ENCODE data around the gene GLI3.

Gene GLI3

DNA sequence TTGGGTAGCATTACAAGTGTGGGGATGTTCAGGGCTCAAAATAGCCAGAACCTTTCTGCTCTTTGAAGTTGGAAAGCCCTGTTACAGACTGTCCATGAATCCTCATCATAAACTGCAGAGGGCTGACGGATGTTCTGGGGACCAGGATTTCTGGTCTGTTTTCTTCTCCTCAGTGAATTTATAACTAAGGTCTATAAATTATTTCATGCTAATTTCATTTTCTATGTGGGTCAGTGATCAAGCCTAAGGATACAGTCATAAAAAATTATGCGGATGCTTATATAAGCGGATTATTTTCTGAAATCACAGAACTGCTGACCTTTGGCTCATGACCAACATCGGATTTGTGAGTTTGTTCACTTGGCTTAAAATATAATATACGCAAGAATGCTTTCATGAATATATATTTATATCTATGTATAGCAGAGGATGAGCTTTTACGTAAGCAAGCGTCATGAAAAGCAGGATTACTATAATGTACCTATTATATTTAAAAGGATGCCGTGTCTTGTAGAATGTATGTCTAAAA lies 263.7 kb downstream of the GLI3 start:
- Mint-ChIP-seq H3K4me3 (no peak overlapping the region), H3K4me1 (no peaks in the 10 kb centered on the region), H3K36me3 (ENCODE audit: low read depth) (peaks cover 83% of the 10 kb centered on the region), H3K27me3 (ENCODE audit: low read depth, poor library complexity) (no peaks in the 10 kb centered on the region), H3K9me3 (no peaks in the 10 kb centered on the region), H3K27ac (no peak overlapping the region)
- DNase-seq: no peak
- TF ChIP-seq, protein P1, sequence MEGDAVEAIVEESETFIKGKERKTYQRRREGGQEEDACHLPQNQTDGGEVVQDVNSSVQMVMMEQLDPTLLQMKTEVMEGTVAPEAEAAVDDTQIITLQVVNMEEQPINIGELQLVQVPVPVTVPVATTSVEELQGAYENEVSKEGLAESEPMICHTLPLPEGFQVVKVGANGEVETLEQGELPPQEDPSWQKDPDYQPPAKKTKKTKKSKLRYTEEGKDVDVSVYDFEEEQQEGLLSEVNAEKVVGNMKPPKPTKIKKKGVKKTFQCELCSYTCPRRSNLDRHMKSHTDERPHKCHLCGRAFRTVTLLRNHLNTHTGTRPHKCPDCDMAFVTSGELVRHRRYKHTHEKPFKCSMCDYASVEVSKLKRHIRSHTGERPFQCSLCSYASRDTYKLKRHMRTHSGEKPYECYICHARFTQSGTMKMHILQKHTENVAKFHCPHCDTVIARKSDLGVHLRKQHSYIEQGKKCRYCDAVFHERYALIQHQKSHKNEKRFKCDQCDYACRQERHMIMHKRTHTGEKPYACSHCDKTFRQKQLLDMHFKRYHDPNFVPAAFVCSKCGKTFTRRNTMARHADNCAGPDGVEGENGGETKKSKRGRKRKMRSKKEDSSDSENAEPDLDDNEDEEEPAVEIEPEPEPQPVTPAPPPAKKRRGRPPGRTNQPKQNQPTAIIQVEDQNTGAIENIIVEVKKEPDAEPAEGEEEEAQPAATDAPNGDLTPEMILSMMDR (IDR thresholded peaks at IDR 0.05): no peak

- TF ChIP-seq, protein P1 (IDR thresholded peaks at IDR 0.05): no peak
- DNase-seq: no peak
- Mint-ChIP-seq H3K27ac (peak overlapping the region; percentile 71), H3K4me1 (no peaks in the 10 kb centered on the region), H3K9me3 (no peaks in the 10 kb centered on the region), H3K36me3 (ENCODE audit: low read depth) (peaks cover 83% of the 10 kb centered on the region), H3K4me3 (no peak overlapping the region), H3K27me3 (ENCODE audit: low read depth, poor library complexity) (no peaks in the 10 kb centered on the region)
Measured at GRCh38 chr7:41972776-41973175, 264.2 kb downstream of the GLI3 start.

DNA sequence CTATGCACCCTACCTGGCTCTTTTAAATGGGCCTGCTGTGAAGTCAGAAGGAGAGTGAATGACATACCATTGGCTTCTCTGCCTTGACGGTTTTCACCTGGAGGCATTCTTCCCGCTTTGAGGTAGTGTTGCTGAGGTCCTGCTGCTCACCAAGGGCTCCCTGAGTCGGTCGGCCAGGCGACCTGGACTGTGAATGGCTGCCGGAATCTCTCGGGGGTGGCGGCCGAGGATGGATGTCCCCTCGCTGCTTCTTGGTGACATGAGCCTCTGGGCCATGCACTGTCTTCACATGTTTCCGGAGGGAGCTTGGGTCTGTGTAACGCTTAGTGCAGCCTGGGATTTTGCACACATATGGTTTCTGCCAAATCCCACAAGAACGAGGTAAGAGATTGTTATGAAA lies 264.7 kb downstream of the GLI3 start:
- H3K27me3 Mint-ChIP-seq (ENCODE audit: low read depth, poor library complexity): no peaks in the 10 kb centered on the region
- no peak overlapping the region for H3K4me3 Mint-ChIP-seq
- DNase-seq: no peak
- H3K4me1 Mint-ChIP-seq: no peaks in the 10 kb centered on the region
- H3K27ac Mint-ChIP-seq: peak overlapping the region; percentile 71
- H3K36me3 Mint-ChIP-seq (ENCODE audit: low read depth): peaks cover 83% of the 10 kb centered on the region
- H3K9me3 Mint-ChIP-seq: no peaks in the 10 kb centered on the region
- TF ChIP-seq, protein P1 (IDR thresholded peaks at IDR 0.05): no peak

- Mint-ChIP-seq H3K9me3 (no peaks in the 10 kb centered on the region), H3K36me3 (ENCODE audit: low read depth) (peaks cover 84% of the 10 kb centered on the region), H3K4me3 (no peak overlapping the region), H3K27ac (peak overlapping the region; percentile 52), H3K27me3 (ENCODE audit: low read depth, poor library complexity) (no peaks in the 10 kb centered on the region), H3K4me1 (no peaks in the 10 kb centered on the region)
- TF ChIP-seq, protein P1 (IDR thresholded peaks at IDR 0.05): no peak
- no peak for DNase-seq
Measured at GRCh38 chr7:41971640-41972187, 265.3 kb downstream of the GLI3 start.

- TF ChIP-seq, protein P1 (IDR thresholded peaks at IDR 0.05): no peak
- Mint-ChIP-seq H3K36me3 (ENCODE audit: low read depth) (peaks cover 83% of the 10 kb centered on the region), H3K27me3 (ENCODE audit: low read depth, poor library complexity) (no peaks in the 10 kb centered on the region), H3K27ac (peak overlapping the region; percentile 38), H3K4me3 (no peak overlapping the region), H3K9me3 (no peaks in the 10 kb centered on the region), H3K4me1 (no peaks in the 10 kb centered on the region)
- no peak for DNase-seq
Measured at GRCh38 chr7:41970941-41971340, 266.1 kb downstream of the GLI3 start.

DNA sequence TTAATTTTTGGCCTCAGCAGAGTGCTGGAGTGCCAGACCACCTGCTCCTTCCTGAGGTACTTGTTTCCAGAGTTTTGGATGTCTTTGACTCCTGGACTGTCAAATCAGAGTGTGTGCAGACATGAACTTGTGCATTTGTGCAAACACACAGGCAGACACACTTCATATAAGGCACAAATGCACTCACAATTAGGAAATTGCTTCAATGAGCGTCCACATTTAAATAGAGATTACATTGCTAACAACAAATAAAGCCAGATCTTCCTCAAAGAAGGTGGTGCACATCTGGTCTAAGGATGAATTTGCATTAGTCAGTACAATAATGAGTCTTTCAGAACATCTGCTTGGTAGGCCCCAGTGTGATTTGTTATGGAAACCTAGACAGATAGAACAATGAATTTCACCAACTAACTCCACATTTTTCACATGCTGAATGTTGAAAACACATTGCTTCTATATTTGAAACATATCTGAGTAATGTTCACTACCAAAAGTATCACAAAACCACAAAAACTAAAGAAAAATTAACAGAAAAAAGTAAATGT lies 267.4 kb downstream of the GLI3 start:
- Mint-ChIP-seq H3K36me3 (ENCODE audit: low read depth) (peaks cover 70% of the 10 kb centered on the region), H3K4me3 (no peak overlapping the region), H3K27me3 (ENCODE audit: low read depth, poor library complexity) (no peaks in the 10 kb centered on the region), H3K27ac (peak overlapping the region; percentile 85), H3K4me1 (no peaks in the 10 kb centered on the region), H3K9me3 (no peaks in the 10 kb centered on the region)
- no peak for DNase-seq
- TF ChIP-seq, protein P1 (IDR thresholded peaks at IDR 0.05): no peak
